ENCODE data around the gene IFT27.

Gene IFT27

DNA sequence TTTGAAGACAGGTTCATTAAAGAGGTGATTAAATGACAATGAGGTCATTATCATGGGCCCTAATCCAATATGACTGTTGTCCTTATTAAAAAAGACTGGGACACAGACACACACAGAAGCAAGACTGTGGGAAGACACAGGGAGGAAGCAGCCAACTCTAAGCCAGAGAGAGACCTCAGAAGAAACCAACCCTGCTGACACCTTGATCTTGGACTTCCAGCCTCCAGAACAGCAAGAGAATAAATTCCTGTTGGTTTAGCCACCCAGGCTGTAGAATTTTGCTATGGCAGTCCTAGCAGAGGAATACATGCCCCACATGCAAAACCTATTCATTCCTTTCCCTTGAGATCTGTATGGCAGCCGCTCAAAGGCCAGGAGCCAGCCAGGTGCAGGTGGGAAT lies 36.7 kb downstream of the IFT27 start:
- TF ChIP-seq, protein P1, sequence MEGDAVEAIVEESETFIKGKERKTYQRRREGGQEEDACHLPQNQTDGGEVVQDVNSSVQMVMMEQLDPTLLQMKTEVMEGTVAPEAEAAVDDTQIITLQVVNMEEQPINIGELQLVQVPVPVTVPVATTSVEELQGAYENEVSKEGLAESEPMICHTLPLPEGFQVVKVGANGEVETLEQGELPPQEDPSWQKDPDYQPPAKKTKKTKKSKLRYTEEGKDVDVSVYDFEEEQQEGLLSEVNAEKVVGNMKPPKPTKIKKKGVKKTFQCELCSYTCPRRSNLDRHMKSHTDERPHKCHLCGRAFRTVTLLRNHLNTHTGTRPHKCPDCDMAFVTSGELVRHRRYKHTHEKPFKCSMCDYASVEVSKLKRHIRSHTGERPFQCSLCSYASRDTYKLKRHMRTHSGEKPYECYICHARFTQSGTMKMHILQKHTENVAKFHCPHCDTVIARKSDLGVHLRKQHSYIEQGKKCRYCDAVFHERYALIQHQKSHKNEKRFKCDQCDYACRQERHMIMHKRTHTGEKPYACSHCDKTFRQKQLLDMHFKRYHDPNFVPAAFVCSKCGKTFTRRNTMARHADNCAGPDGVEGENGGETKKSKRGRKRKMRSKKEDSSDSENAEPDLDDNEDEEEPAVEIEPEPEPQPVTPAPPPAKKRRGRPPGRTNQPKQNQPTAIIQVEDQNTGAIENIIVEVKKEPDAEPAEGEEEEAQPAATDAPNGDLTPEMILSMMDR (conservative IDR thresholded peaks at IDR 0.05; ENCODE audit: low read depth, low read length): no peak
- no peak for DNase-seq (ENCODE audit: low read depth)

DNA sequence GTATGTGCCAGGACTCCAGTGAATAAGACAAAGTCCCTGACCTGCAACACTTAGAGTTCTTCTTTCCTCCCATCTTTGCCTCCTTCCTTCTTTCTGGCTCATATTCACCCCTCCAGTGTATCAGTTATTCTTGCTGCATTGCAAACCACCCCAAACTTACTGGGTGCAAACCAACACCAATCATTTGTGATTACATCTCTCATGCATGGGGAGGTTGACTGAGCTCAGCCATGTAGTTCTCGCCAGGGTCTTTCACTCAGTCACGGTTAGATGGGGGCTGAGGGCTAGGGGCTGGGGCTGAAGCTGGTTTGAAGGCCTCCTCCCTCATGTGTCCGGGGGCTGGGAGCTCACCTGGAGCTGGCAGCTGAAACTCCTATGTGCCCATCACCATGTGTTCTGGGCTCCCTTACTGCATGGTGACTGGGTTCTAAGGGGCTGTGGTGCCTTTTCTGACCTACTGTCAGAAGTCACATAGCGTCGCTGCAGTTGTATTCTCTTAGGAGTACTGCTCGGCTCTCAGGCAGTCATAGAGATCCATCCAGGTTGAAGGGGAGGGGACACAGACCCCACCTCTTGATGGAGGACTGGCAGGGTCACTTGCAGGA lies 37.4 kb downstream of the IFT27 start:
- H3K4me3 ChIP-seq (ENCODE audit: low read length): no peak overlapping the region
- no peak for DNase-seq (ENCODE audit: low read depth)
- TF ChIP-seq, protein P1 (conservative IDR thresholded peaks at IDR 0.05; ENCODE audit: low read depth, low read length): no peak

More for the DNA sequence above, 36.7 kb downstream of the IFT27 start:
- no peak overlapping the region for H3K4me3 ChIP-seq (ENCODE audit: low read length)

DNA sequence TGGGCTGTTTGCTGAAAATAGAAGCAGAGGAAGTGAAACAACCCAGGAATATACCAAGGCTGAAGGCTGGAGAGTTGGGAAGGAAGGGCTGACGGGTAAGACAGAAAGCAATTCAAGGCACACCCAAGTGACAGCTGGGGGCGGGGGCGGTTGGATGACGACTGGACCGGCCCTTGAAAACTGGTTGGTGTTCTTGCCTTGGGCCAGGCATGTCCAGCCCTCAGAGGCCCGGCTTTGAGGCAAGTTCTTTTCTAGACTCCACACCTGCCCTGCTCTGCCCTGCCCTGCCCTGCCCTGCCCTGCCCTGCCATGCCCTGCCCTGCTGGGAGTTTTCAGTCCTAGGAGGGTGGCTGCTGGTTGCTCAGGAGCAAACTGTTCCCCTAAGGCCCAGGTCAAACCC lies 38.1 kb downstream of the IFT27 start:
- H3K4me3 ChIP-seq (ENCODE audit: low read length): no peak overlapping the region
- no peak for DNase-seq (ENCODE audit: low read depth)
- TF ChIP-seq, protein P1 (conservative IDR thresholded peaks at IDR 0.05; ENCODE audit: low read depth, low read length): no peak

- H3K4me3 ChIP-seq (ENCODE audit: low read length): no peak overlapping the region
- no peak for DNase-seq (ENCODE audit: low read depth)
- TF ChIP-seq, protein P1 (conservative IDR thresholded peaks at IDR 0.05; ENCODE audit: low read depth, low read length): no peak
These were observed 39.1 kb downstream of the IFT27 start for GRCh38 chr22:36736701-36737320.

DNA sequence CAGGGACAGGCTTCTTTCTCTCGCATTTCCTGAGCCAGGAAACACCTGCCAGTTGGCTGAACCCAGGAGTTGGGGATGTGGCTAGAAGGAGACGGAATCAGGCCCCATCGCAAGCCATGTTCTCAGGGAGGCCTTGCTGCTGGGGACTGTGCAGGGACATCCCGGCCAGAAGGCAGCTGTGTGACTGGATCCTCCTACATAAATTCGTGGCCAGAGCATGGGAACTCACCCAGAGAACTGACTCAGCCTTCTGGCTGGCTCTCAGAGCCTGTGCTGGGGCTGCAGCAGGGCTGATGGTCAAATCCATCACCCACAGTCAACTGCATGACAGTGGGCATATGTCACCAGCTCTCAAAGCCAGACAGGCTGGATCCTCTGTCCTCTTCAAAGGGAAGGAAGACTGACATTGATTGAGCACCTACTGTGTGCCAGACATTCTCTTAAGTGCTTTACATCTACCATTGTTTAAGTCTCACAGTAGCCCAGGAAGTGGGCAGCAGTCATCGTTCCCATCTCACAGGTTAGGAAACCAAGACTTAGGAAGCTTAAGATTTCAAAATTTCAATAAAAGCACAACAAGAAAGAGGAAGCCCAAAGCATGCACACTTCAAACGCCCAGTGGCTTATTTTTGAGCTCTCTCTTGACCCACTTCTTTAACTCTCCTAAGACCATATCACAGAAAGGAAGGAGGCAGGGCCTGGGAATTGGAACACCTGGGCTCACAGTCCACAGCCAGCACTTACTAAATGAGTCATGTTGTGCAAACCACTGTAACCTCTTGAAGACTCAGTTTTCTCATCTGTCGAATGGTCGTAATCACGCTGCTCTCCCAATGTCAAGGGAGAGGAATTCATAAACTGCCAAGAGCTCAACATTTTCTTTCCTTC lies 41.5 kb downstream of the IFT27 start:
- H3K4me3 ChIP-seq (ENCODE audit: low read length): no peak overlapping the region
- DNase-seq (ENCODE audit: low read depth): no peak
- TF ChIP-seq, protein P1 (conservative IDR thresholded peaks at IDR 0.05; ENCODE audit: low read depth, low read length): no peak

DNA sequence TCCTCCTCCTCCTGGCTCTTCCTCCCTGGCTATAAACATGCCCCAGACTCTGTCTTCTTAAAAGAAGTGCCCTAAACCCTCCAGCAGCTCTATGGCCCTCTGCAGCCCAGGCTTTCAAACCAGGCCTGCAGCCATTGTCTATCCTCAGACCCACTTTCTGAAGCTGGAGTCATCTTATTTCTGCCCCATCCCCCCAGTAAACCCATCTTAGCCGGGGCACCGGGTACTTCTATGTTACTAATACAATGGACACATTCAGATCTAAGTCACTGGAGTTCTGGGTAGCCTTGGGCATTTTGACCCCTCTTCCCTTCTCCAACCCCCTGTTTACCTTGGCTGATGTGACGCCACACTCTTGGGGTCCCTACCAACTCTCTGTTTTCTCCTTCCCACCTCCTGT lies 42.6 kb downstream of the IFT27 start:
- TF ChIP-seq, protein P1 (conservative IDR thresholded peaks at IDR 0.05; ENCODE audit: low read depth, low read length): no peak

More for the DNA sequence above, 42.6 kb downstream of the IFT27 start:
- no peak for DNase-seq (ENCODE audit: low read depth)
- H3K4me3 ChIP-seq (ENCODE audit: low read length): no peak overlapping the region
